Stimulated activated CD8-positive, alpha-beta memory T cell treated with anti-CD3 and anti-CD28 coated beads, Interleukin-2, amount 100 ng/mL, for 48 hours (primary cell): ENCODE data around the gene GOLT1A.
"Not testable (repeated sequence)": the region's sequence is repeated elsewhere in the genome, so short reads cannot be mapped to it uniquely, and the experiment has no call there.

Source experiments
- DNase-seq, 2 donors: peaks; one replicate each; pipeline ENCODE4 v3.0.0-alpha.2; 2020; ENCODE audit warnings: low read depth in 2 of 2

GOLT1A gene

DNA sequence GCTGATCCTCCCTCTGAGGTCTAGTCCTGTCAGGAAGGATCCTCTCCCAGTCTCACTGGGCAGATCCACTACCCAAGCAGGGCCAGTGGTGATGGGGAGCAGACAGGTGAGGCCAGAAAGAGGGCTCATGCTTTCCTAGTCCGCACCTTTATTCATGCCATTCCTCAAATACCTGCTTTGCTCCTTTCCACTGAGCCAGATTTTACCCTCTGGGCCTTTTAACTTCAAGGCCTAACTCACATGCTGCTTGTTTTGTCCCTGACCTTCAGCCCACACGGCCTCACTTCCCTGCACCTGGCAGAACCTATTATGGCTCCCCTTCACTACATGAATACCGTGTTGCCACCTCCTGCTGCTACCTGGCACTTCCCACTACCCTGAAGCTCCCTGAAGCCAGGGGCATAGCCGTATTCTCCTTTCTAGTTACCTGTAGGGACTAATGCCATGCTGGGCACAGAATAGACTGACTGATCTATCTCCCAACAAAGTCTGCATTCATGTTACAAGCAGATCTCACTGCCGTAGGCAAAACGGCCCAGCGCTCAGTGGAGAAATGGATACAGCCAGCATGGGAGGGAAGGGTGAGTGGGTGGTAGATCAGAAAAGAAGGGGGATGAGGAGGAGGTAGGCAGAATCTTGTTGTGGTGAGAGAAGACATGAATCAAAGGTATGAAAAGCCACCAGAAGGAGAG, 36.1 kb upstream of the GOLT1A start:
- no peak for DNase-seq

DNA sequence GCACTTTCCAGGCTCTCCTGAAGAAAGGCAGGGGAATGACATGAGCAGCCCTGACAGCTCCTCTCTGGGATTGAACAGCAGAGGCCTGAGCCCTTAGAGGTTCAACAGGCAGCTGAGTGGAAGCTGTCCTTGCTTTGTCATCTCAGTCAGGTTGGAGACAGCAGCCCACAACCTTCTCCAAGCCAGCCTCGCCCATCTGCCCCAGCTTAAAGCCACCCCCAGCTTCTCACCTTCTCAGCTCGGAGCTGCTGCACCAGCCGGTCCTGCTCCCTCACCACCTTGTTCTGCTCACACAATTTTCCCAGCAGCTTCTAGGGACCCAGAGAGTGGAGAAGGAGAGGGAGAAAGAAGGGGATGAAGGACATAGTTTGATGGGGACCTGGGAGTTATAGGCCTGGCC, 35.2 kb upstream of the GOLT1A start:
- DNase-seq, result no peak

DNA sequence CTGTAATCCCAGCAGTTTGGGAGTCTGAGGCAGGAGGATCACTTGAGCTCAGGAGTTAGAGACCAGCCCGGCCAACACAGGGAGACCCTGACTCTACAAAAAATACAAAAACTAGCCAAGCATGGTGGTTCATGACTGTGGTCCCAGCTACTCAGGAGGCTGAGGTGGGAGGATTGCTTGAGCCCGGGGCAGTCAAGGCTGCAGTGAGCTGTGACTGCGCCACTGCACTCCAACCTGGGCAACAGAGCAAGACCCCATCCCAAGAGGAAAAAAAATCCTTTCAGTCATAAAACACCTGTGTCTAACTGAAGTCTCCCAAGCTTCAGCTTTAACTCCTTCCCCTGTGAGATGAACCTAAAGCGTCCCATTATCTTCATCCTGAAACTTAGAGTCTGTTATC, 33.1 kb upstream of the GOLT1A start:
- no peak for DNase-seq

DNA sequence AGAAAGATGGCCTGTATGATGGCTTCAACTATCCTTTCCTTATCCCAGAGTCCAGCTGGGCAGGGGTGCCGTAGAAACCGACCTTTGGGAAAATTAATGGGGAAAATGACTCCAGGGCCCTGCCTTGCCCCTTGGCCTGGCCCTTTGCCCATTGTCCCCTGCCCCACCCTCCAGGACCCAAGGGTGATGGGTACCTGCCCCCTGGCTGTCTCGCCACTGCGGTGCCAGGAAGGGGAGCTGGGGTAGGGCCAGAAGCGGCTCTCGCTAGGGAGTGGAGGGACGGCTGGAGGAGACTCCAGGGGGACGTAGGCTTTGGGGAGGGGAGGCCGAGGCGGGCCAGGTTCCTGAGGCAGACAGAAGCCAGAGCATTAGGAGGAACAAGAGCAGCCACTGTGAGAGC, 29.1 kb upstream of the GOLT1A start:
- no peak for DNase-seq

DNA sequence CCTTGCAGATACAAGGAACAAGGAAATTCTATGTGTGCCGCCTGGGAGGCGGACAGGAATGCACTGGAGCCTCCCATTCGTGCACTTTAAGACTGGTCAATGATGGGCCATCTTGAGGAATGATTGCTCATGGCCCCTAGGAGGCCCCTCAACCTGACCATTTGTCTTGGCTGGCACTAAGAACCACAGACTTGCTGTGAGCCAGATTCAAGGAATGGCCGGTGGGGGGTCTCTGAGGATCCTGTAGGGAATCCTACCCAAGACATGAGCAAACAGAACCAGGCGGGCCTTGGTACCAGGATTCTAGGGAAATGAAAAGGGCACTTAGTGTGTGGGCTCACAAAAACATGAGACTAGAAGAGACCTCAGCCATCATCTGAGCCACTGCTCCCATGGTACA, 28.1 kb upstream of the GOLT1A start:
- no peak for DNase-seq

DNA sequence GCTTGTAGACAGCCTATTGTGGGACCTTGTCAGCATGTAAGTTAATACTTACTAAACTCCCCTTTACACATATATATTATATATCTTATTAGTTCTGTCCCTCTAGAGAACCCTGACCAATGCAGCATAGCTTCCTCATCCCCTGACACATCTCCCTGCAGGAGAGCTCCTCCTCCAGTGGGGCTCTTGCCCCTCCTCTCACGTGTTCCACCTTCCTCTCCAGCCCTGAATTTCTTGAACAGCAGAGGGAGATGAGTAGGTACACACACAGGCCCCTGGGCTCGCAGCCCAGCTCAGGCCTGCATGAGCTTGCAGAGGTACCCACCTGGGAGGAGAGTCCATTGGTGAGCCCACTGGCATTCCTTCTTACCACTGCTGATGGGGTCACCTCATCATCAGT, 27.3 kb upstream of the GOLT1A start:
- no peak for DNase-seq

DNA sequence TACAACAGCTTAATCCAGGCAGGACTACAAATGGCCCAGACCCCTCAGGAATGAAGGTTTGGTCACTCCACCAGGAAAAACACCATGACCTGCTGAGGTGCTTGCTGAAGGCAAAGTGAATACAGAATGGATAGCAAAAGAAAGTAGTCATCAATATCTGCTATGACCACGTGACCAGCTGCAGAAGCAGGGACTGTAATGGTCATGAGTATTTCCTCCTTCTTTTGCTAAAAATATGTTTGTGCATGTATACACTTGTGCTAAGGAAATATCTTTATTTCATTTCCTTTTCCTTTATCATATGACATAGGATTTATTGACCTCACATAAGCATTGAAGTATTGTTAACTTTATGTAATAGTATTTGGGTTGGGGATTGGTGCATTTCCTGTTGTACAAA, 26.4 kb upstream of the GOLT1A start:
- no peak for DNase-seq

DNA sequence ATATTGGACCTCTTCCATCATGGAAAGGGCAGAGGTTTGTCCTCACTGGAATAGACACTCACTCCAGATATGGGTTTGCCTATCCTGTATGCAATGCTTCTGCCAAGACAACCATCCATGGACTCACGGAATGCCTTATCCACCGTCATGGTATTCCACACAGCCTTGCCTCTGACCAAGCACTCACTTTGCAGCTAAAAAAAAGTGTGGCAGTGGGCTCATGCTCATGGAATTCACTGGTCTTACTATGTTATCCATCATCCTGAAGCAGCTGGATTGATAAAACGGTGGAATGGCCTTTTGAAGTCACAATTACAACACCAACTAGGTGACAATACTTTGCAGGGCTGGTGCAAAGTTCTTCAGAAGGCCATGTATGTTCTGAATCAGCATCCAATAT, 25.6 kb upstream of the GOLT1A start:
- not testable (repeated sequence) for DNase-seq

DNA sequence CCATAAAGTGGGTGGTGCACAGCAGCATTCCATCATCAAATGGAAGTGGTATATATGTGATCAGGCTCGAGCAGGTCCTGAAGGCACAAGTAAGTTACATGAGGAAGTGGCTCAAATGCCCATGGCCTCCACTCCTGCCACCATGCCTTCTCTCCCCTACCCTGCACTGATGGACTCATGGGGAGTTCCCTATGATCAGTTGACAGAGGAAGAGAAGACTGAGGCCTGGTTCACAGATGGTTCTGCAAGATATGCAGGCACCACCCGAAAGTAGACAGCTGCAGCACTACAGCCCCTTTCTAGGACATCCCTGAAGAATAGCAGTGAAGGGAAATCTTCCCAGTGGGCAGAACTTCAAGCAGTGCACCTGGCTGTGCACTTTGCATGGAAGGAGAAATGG, 24.7 kb upstream of the GOLT1A start:
- not testable (repeated sequence) for DNase-seq

DNA sequence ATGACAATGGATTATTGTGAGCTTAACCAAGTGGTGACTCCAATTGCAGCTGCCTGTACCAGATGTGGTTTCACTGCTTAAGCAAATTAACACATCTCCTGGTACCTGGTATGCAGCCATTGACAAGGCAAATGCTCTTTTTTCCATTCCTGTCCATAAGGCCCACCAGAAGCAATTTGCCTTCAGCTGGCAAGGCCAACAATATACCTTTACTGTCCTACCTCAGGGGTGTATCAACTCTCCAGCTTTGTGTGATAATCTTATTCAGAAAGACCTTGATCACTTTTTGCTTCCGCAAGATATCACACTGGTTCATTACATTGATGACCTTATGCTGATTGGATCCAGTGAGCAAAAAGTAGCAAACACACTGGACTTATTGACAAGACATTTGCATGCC, 23.7 kb upstream of the GOLT1A start:
- not testable (repeated sequence) for DNase-seq

DNA sequence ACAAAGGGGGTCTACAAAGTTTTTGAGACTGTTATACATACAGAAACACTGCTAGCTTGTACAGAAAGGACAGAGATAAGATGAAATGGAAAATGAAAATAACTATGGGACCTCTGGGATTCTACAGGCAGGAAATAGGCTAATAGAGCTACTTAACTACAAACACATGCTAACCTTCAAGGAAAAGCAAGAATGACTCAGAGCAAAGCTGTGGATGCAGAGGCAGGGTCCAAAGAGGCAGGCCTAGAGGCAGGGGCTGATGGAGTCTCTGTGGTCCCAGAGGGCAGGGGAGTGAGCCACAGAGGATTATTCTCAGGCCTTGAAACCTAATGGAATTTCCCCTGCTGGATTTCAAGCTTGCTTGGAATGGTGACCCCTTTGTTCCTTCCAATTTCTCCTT, 18.7 kb upstream of the GOLT1A start:
- no peak for DNase-seq

DNA sequence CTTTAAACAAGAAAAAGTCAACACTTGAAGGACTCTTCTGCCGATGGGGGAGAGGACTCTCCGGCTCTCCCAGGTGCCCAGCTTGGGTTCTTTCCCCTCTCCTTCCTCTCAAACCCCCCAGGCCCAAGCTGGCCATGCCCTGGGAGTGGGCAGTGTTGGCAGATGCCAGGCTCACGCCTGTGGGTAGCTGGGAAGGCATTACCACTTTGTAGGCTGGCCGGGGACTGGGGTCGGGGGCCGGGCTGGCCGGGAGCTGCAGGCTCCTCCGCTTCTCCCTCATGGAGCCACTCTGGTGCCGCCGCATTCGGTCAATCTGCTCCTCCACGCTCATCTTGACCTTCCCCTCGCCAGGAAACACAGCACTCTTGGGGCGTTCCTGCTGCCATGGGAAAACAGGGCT, 16.4 kb upstream of the GOLT1A start:
- no peak for DNase-seq

DNA sequence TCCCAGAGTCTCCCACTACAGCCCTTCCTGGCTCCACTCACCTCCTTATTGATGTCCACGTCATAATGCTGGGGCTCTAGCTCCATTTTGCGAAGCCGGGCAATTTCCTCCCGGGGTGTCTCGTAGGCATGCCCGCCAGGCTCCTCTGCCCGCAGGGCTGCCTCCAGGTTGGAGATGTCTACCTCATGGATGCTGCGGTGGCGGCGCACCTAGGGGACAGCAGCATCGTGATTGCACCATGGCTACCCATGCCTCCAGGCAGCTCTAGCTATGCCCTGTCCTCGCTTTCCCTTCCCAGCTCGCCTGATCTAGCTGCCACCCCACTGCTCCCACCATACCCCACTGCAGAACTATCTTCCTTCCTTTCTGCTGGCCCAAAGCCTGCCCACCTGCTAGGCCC, 15.1 kb upstream of the GOLT1A start:
- DNase-seq, result no peak

DNA sequence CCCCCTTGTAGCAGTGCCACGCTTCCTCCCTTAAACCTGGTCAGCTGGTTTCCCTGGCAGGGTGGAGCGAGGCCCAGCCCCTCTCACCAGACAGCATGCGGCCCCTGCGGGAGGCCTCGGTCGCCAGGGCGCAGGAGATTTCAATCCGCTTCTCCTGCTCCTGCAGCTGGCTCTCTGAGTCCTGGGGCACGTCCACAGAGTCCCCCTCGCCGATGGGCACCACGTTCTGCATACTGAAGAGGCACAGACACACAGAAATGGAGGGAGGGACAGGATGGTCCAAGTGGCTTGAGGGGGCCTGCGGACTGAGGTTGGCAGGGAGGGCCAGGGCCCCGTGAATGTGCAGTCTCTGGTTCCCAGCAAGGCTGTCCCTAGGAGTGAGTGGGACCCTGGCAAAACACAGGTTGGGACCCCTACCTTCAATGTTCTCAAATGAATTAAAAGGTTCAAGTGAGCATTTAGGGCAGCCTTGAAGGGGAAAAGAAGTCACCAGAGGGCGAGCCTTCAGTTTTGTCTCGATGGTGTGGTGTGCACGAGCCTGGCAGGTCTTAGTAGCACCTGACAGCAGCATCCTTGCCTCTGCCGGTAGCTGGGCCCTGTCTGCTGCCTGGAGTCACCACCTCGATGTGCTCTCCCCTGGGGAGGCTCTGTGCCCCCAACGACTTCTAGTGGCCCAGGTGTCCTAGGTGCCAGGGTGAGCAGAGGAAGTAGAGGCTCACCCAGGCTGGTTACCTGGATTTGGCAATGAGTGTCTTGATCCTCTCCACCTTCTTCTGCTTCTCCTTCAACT, 14.4 kb upstream of the GOLT1A start:
- no peak for DNase-seq

DNA sequence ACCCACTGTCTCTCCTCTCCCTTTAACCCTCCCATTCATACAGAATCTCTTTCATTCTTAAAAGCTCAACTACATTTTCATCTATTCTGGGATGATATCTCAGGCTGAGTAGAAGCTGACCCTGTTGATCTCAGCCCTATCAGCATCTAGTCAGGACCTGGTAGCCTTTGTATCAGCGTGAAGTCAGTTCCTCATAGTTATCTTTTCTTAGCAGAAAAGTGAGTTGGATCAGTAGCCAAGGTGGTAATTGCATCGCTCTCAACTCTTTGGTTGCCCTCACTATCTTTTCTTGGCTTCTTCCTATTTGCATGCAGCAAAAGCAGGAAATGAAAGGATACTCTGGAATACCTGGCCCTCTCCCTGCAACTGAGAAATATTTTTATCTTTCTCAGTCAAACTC, 13.6 kb upstream of the GOLT1A start:
- DNase-seq, result no peak

DNA sequence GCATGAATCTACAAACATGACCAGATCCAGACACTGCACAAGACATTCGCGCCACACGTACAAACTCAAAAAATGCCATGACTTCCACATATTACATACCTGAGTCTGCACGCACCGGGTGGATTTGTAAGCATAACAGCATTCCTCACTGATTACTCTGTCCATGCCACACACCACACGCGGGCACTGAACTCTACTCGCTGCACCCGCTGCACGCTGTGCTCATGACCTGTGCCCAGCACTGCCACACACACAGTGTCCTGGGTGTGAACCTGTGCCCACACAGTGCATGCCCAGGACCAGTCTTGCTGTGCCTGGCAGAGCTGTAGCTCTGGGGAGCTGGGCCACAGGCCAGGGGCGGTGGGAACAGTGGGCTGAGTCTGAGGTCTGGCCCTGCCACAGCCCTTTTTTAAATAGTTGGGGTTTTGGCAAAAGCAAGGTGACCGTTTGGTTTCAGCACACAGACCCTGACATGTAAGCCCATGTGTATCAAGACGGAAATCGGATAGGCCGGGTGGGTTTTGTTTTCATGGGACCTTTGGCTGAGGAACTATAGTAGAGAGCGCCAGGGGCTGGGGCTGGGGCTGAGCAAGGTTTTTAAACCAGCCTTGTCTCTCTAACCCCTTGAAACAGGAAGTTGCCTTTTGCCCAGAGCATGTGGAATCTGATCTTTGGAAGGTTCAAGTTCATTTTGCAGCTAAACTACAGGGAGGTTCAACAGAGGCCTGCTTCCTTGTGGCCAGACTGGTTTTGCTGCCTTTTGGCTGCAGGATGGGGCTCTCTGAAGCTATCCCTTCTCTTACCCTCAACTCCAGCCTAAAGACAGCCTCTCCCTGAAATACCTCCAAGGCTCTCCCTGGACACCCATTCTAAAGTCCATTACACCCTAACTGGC, 12.3 kb upstream of the GOLT1A start:
- no peak for DNase-seq

DNA sequence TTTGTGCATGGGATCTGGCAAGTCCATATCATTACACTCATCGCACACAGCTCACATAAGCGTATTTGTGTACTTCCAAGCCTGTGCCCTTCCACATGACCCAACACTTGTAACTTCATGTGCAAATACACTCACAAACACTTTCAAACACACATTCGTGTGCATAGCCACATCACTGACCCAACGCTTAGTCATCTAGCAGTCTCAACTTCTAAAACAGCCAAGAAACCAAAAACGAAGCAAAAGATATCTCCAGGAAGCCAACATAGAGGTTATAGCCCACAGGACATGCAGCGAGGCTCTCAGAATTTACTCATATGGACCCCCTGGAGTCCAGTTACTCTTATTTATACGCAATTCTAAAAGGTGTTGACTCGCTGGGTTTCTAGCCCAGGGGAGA, 10.9 kb upstream of the GOLT1A start:
- DNase-seq, result no peak

DNA sequence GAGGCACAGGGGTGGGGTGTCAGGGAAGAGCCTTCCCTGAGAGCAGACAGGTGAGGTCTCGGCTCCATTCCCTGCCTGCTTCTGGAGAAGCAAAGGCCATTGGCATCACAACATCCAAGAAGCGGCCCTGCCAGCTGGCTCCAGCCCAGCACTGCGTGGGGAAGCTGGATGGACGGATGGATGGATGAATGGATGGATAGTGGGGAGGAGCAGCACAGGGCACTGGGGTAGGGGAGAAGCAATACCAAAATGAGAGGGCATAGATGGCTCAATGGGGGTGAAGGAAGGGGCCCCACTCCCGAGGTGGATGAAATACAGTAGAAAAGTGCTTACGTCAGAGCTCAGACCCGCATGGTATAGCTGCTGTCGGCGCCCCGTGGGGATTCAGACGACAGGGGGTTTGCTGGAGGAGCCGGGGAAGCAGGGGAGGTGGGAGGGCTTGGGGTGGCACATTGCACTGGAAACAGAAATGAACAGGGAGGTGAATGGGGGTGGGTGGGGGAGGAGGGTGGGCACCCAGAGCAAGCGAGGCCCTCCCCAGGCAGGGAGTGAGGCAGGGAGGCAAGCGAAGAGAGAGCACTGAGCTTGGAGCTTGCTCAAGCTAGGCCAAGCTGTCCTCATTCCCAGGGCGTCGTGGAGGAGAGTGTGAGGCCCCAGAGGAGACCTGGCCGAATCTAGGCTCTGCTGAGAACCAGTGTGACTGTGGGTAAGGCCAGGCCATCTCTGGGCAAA, 9.5 kb upstream of the GOLT1A start:
- no peak for DNase-seq

DNA sequence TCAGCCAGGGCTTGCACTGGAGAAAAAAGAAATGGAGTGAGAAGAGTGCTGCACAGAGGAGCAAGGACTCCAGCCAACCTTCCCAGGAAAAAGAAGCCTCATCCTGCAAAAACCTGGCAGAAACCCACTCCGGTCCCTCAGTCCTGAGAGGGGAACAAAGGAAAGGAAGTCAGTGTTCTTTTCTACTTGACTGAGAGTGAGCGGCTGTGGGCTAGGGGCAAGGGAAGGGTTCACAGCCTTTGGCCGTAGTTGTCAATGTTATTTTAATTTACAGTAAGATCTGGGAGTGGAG, 8.9 kb upstream of the GOLT1A start:
- DNase-seq, result no peak

DNA sequence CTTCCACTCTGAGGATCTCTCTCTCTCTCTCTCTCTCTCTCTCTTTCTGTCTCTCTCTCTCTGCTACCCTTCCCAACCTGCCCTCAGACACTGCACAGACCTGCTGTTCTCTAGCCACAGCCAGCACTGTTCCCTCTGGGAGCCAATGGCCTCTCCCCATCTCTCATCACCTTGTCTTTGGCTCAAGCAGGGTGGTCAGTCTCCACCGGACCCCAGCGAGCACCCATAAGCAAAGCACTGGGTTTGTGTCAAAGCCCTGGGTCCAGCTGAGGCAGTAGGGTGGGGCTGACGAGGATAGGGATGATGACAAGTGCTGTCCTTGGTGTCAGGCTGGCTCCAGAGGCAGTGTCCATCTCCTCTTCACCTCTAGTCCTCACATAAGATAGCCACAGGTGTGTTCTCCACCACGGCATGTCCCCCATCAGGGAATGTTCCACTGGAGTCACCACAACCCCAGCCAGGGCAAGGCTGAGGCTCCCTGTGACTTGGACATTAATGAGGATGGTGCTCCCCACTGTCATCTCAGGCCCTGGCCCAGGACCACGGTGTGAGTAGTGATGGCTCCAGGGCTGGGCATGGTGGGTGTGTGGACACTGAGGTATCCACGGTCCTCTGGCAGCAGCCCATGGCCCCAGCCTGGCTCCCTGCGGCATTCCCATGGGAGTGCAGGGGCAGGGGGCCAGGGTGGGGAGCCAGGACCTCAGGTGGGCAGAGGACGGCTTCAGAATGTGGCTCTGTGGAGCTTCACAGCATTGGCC, 8.4 kb upstream of the GOLT1A start:
- DNase-seq, result no peak

DNA sequence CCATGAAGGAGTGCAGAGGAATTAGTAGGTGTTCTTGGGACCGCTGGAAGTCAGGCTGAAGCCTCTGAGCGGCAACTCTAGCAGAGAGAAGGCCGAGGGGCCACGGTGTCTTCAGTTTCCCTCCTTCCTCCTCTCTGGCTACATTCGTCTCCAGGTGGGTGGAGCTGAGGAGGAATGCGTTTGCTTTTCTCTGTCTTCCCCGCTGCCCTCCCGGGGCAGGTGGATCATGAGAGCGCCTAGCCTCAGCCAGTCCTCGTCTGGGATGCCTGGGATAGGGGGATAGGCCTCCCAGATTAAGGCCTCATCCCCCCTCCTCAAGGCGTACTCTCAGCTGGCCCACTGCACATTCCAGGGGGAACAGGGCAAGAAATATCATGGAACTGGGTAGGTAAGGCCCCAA, 7.5 kb upstream of the GOLT1A start:
- no peak for DNase-seq
